PC-3 (cell line): ENCODE measurements around the gene AMPD3. TPM values are rescaled to one million over a fixed set of nuclear protein-coding genes. Genes with fewer than 3 reads are reported as not detected.
A peak's percentile ranks its signal among the peaks of the same experiment; 100 is the strongest.

ENCODE experiments used
- ATAC-seq: fragments of 200-7000 bp; cut with Tn5 transposase; 2 replicates; pipeline ENCODE4 v1.9.1; 2020; ENCODE audit warnings: mild to moderate bottlenecking, moderate library complexity
- BruUV-seq: library from RNA; stranded (reverse); fragments of 400-500 nt; replicated peaks from 2 replicates; lab custom pipeline; 2021; lab: Mats Ljungman, UMichigan
- CTCF ChIA-PET: fragments of 300-600 bp; sonication (Branson Sonifier 250); formaldehyde crosslinking; loops from one replicate; lab custom pipeline; 2022; ENCODE audit warnings: antibody characterized with exemption; lab: Charles Lee
- POLR2A ChIA-PET: fragments of 300-600 bp; sonication (Branson Sonifier 250); formaldehyde crosslinking; loops from one replicate; lab custom pipeline; 2022; ENCODE audit warnings: antibody characterized with exemption; ENCODE audit not compliant: unreplicated experiment; lab: Charles Lee
- DNase-seq: peaks from one replicate; pipeline ENCODE4 v3.0.0-alpha.2; 2015
- H2AFZ ChIP-seq: fragments of 300-600 bp; sonication (generic); 2 replicates; pipeline ENCODE4 v1.6.0; 2016; ENCODE audit warnings: antibody characterized with exemption, low read length
- H3F3A ChIP-seq: fragments of 300-600 bp; sonication (generic); one replicate; pipeline ENCODE4 v1.6.0; 2017; ENCODE audit warnings: antibody characterized with exemption, low read length, control low read depth, mild to moderate bottlenecking; ENCODE audit not compliant: unreplicated experiment
- H3K27ac ChIP-seq: fragments of 300-600 bp; sonication (generic); 2 replicates; pipeline ENCODE4 v1.5.1; 2016; ENCODE audit warnings: mild to moderate bottlenecking, low read length
- H3K27me3 ChIP-seq: fragments of 300-600 bp; sonication (generic); 2 replicates; pipeline ENCODE4 v1.6.1; 2016; ENCODE audit warnings: low read length, mixed read lengths
- H3K36me3 ChIP-seq: fragments of 300-600 bp; sonication (generic); 2 replicates; pipeline ENCODE4 v1.6.1; 2016; ENCODE audit warnings: low read depth, mixed run types, low read length, mixed read lengths
- H3K4me1 ChIP-seq: fragments of 300-600 bp; sonication (generic); 2 replicates; pipeline ENCODE4 v1.5.1; 2016; ENCODE audit warnings: low read length; ENCODE audit not compliant: insufficient read depth
- H3K4me2 ChIP-seq: fragments of 300-600 bp; sonication (generic); 2 replicates; pipeline ENCODE4 v1.6.0; 2016; ENCODE audit warnings: low read length
- H3K4me3 ChIP-seq: fragments of 300-600 bp; sonication (generic); 2 replicates; pipeline ENCODE4 v1.5.1; 2016; ENCODE audit warnings: mild to moderate bottlenecking, low read length, mixed read lengths
- H3K79me2 ChIP-seq: fragments of 300-600 bp; sonication (generic); 2 replicates; pipeline ENCODE4 v1.6.1; 2017; ENCODE audit warnings: low read length, mixed read lengths
- H3K9ac ChIP-seq: fragments of 300-600 bp; sonication (generic); 2 replicates; pipeline ENCODE4 v1.6.0; 2016; ENCODE audit warnings: mild to moderate bottlenecking, low read length
- H3K9me2 ChIP-seq: fragments of 300-600 bp; sonication (generic); replicated peaks from 2 replicates; pipeline ENCODE4 v1.6.1; 2016; ENCODE audit warnings: mixed run types, low read length, mixed read lengths
- H3K9me3 ChIP-seq: fragments of 300-600 bp; sonication (generic); 2 replicates; pipeline ENCODE4 v1.6.1; 2016; ENCODE audit warnings: low read length, mixed read lengths
- H4K20me1 ChIP-seq: fragments of 300-600 bp; sonication (generic); 2 replicates; pipeline ENCODE4 v1.6.1; 2016; ENCODE audit warnings: low read length, mixed read lengths
- EZH2 ChIP-seq: fragments of 300-600 bp; sonication (generic); IDR thresholded peaks from one replicate; pipeline ENCODE4 v1.6.1; 2017; ENCODE audit warnings: antibody characterized with exemption, mild to moderate bottlenecking, low read length; ENCODE audit not compliant: unreplicated experiment
- EZH2phosphoT487 ChIP-seq: fragments of 300-600 bp; sonication (generic); IDR thresholded peaks from 2 replicates; pipeline ENCODE4 v1.6.1; 2018; ENCODE audit warnings: mild to moderate bottlenecking, antibody characterized with exemption, low read length, borderline replicate concordance
- intact Hi-C: fragments of 100-400 bp; cut with micrococcal nuclease; formaldehyde crosslinking; loops from 2 replicates; pipeline ENCODE4 v1.9.0; 2023
- total RNA-seq: library from RNA; depleted of rRNA; stranded (reverse); fragments of >200 nt; gene quantifications from 2 replicates; pipeline ENCODE4 v1.2.3, GENCODE V29; 2014
- TF ChIP-seq, protein P1 (sequence below): fragments of 300-600 bp; sonication (generic); conservative IDR thresholded peaks from 2 replicates; pipeline ENCODE4 v1.5.1; 2017; ENCODE audit warnings: antibody characterized with exemption, low read depth, mild to moderate bottlenecking, low read length

AMPD3 gene
- total RNA-seq, 1 experiment from 2014 or later, result 11.8 TPM

DNA sequence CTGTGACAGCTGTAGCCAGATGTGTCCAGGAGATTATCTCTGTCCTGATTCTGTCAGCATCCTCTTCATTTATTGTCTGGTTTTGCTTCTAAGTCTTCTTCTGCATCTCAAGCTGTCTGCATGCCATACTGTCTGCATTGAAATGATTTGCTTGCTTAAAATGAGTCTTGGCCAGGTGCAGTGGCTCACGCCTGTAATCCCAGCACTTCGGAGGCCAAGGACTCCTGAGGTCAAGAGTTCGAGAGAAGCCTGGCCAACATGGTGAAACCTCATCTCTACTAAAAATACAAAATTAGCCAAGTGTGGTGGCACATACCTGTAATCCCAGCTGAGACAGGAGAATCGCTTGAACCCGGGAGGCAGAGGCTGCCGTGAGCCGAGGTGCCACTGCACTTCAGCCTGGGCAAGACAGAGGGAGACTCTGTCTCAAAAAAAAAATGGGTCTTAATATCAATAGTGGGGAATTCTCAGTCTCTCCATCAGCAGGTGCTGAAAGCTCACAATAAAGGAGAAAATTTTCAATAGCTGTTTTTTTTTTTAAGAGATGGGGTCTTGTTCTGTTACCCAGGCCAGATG lies 39.2 kb upstream of the AMPD3 start:
- DNase-seq (no peak), ATAC-seq (no peak)
- TF ChIP-seq, protein P1, sequence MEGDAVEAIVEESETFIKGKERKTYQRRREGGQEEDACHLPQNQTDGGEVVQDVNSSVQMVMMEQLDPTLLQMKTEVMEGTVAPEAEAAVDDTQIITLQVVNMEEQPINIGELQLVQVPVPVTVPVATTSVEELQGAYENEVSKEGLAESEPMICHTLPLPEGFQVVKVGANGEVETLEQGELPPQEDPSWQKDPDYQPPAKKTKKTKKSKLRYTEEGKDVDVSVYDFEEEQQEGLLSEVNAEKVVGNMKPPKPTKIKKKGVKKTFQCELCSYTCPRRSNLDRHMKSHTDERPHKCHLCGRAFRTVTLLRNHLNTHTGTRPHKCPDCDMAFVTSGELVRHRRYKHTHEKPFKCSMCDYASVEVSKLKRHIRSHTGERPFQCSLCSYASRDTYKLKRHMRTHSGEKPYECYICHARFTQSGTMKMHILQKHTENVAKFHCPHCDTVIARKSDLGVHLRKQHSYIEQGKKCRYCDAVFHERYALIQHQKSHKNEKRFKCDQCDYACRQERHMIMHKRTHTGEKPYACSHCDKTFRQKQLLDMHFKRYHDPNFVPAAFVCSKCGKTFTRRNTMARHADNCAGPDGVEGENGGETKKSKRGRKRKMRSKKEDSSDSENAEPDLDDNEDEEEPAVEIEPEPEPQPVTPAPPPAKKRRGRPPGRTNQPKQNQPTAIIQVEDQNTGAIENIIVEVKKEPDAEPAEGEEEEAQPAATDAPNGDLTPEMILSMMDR, result no peak
- no peak for TF ChIP-seq EZH2
- TF ChIP-seq EZH2phosphoT487, result no peak
- H3K9me2 ChIP-seq, result no peaks in the 10 kb centered on the region
- no peaks in the 10 kb centered on the region for H3K9me3 ChIP-seq
- no peak overlapping the region for H3K27ac ChIP-seq
- no peaks in the 10 kb centered on the region for H3K79me2 ChIP-seq
- H4K20me1 ChIP-seq, result no peaks in the 10 kb centered on the region
- no TSS peak for BruUV-seq
- H3K4me3 ChIP-seq, result no peak overlapping the region
- H3K9ac ChIP-seq, result no peak overlapping the region
- no peaks in the 10 kb centered on the region for H3F3A ChIP-seq
- no peak overlapping the region for H3K4me2 ChIP-seq
- POLR2A ChIA-PET, result no interaction called here
- H2AFZ ChIP-seq, result no peak overlapping the region
- H3K36me3 ChIP-seq, result no peaks in the 10 kb centered on the region
- CTCF ChIA-PET, result interaction anchor here (0.7 kb wide), 1 partner anchor 1386 kb away, joined by 4 read pairs; no protein-coding TSS in a partner anchor
- no peaks in the 10 kb centered on the region for H3K27me3 ChIP-seq
- intact Hi-C loops, result no loop called here
- 0 out of 2 replicates have a peak, but pooled peaks cover 6% of the 10 kb centered on the region for H3K4me1 ChIP-seq

DNA sequence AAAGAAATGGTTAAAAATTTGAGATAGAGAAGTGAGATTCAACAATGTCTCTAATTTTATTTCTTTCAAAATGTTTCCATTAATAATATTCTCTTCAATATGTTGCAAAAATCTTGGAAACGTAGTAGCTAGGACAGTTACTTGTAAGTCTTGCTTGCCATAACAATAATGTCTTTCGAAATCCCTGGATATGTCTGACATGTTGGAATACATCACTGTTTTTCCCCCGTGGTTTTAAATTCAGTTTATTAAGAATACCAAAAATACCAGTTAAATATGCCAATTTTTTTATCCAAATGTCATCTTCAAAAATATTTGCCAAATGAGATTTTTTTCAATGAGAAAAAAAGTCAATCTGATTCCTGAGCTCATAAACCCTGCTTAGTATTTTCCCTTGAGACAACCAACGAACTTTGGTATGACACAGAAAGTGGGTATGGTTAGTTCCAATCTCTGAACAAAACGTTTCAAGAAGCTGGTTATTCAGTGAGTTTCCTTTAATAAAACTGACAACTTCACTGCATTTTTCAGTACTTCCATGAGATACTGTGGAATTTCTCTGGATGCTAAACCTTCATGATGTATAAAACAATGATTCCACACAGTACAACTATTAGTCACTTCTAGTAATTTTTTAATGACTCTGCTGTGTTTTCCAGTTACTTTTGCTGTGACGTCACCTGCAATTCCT lies 36.7 kb upstream of the AMPD3 start:
- ChIA-PET POLR2A (no interaction called here), CTCF (no interaction called here)
- intact Hi-C loops, result loop anchor here (1.0 kb wide), 1 partner anchor 15 kb away; no protein-coding TSS in a partner anchor

More for the DNA sequence above, 36.7 kb upstream of the AMPD3 start:
- H3K36me3 ChIP-seq, result no peaks in the 10 kb centered on the region
- no peaks in the 10 kb centered on the region for H3K79me2 ChIP-seq
- H3K27me3 ChIP-seq, result no peaks in the 10 kb centered on the region
- TF ChIP-seq, protein P1, result no peak
- no peak for TF ChIP-seq EZH2phosphoT487
- no peak for TF ChIP-seq EZH2
- no TSS peak for BruUV-seq
- no peak overlapping the region for H2AFZ ChIP-seq
- 0 out of 2 replicates have a peak, but pooled peaks cover 2% of the 10 kb centered on the region for H3K4me1 ChIP-seq
- H3K4me3 ChIP-seq, result no peak overlapping the region
- H3K9ac ChIP-seq, result no peak overlapping the region
- H3K27ac ChIP-seq, result no peak overlapping the region
- DNase-seq, result peak; percentile 22
- no peaks in the 10 kb centered on the region for H3F3A ChIP-seq
- H3K9me3 ChIP-seq, result no peaks in the 10 kb centered on the region
- H4K20me1 ChIP-seq, result no peaks in the 10 kb centered on the region
- peak; percentile 84 for ATAC-seq
- H3K9me2 ChIP-seq, result no peaks in the 10 kb centered on the region
- H3K4me2 ChIP-seq, result no peak overlapping the region
